Activated naive CD8-positive, alpha-beta T cell treated with anti-CD3 and anti-CD28 coated beads, Interleukin-2, amount 50 U/mL, for 16 hours (primary cell): ENCODE data around the gene AP4M1.
A peak's percentile ranks its signal among the peaks of the same experiment; 100 is the strongest.

Experiments used
- DNase-seq: peaks from one replicate; pipeline ENCODE4 v3.0.0-alpha.2; 2020; ENCODE audit warnings: low read depth, low spot score

The AP4M1 gene

GRCh38 chr7:100087055-100087750 lies 14.2 kb upstream of the AP4M1 start:
- no peak for DNase-seq

DNA sequence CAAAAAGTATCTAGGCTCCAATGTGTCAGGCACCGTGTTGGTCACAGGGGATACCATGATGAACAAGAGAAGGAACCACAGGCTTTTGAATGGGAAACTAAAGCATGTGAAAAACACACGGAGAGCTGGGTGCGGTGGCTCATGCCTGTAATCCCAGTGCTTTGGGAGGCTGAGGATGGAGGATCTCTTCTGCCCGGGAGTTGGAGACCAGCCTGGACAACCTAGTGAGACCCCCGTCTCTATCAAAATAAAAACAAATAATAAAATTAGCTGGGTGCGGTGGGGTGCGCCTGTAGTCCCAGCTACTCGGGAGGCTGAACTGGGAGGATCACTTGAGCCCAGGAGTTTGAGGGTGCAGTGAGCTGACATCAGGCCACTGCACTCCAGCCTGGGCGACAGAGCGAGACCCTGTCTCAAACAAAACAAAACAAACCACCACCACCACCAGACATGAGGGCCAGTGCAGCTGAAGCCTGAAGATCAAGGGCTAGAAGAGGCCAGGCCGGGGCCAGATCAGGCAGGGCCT lies 13.3 kb upstream of the AP4M1 start:
- DNase-seq, result no peak

GRCh38 chr7:100088621-100089457 lies 12.6 kb upstream of the AP4M1 start, which contains the start of gene COPS6:
COPS6 (plus strand) TSS chr7:100088969; CDS start chr7:100088991, 22 bp downstream.
- DNase-seq, result peak; percentile 76

GRCh38 chr7:100089458-100090196 lies 11.8 kb upstream of the AP4M1 start:
- DNase-seq, result no peak

- DNase-seq, result no peak
Measured at GRCh38 chr7:100090527-100091410, 10.7 kb upstream of the AP4M1 start.

DNA sequence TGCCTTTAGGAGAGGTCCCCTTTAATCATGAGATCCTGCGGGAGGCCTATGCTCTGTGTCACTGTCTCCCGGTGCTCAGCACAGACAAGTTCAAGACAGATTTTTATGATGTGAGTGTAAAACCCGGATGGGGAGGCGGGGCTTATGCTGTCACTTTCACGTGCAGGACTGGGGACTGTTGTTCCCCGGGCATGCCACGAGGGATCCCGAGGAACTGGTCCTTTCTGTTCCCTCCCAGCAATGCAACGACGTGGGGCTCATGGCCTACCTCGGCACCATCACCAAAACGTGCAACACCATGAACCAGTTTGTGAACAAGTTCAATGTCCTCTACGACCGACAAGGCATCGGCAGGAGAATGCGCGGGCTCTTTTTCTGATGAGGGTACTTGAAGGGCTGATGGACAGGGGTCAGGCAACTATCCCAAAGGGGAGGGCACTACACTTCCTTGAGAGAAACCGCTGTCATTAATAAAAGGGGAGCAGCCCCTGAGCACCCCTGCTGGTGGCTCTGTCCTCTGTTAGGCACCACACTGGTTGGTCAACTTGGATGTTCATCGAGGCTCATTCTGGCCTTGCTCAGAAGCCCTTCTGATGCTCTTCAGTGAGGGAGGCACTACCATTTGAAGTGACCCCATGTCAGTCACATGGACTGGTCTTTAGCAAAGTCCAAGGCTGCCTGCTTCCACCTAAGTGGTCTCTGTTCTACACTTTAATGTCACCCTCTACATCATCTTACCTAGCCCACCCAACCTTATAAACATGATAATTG lies 9.8 kb upstream of the AP4M1 start:
- DNase-seq, result no peak

GRCh38 chr7:100093054-100093453 lies 8.4 kb upstream of the AP4M1 start:
- DNase-seq, result no peak

GRCh38 chr7:100093498-100093897 lies 7.9 kb upstream of the AP4M1 start:
- DNase-seq, result no peak

- no peak for DNase-seq
Measured at GRCh38 chr7:100093925-100094486, 7.4 kb upstream of the AP4M1 start.

GRCh38 chr7:100095289-100095688 lies 6.2 kb upstream of the AP4M1 start:
- no peak for DNase-seq

DNA sequence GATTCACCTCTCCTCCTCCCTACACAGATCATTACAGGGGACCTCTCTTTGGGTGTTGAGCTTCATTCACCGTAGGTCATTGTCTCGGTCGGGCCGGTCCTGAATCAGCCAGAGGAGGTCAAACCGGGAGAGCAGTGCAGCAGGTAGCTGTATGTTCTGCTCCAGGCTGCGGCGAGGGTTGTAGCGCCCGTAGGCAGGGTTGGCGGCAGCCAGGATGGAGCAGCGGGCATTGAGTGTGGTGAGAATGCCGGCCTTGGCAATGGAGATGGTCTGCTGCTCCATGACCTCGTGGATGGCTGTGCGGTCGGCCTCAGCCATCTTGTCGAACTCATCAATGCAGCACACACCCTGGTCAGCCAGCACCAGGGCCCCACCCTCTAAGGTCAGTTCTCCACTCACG lies 5.7 kb upstream of the AP4M1 start:
- DNase-seq, result no peak

GRCh38 chr7:100098913-100099312 lies 2.5 kb upstream of the AP4M1 start:
- no peak for DNase-seq

GRCh38 chr7:100099452-100099851 lies 2.0 kb upstream of the AP4M1 start:
- no peak for DNase-seq

DNA sequence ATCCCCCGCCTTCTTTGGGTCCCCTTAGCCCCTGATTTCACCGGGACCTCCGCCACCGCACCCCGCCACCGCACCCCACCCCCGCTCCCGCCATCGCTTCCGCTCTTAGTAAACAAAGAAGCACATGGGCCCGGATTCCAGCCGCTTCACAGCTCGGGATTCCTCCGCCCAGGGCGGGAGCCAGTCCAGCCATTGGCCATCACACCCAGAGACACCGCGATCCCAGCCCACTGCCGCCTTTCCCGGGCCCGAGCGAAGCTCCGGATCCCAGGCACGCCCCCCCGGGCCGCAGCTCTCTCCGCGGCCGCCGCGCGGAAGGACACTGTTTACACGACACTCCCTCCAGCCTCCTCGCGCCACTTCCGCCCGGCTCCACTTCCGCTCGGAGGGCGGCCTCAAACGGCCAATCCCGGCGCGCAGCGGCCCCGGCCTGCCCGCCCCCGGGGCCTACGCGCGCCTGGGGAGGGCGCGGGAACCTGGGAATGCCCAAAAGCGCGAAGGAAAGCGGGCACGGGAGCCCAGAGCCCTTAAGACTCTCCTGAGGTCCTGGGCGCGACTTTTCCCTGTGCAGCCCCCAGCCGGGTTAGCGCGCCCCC lies 925 bp upstream of the AP4M1 start:
- DNase-seq, result peak; percentile 66

DNA sequence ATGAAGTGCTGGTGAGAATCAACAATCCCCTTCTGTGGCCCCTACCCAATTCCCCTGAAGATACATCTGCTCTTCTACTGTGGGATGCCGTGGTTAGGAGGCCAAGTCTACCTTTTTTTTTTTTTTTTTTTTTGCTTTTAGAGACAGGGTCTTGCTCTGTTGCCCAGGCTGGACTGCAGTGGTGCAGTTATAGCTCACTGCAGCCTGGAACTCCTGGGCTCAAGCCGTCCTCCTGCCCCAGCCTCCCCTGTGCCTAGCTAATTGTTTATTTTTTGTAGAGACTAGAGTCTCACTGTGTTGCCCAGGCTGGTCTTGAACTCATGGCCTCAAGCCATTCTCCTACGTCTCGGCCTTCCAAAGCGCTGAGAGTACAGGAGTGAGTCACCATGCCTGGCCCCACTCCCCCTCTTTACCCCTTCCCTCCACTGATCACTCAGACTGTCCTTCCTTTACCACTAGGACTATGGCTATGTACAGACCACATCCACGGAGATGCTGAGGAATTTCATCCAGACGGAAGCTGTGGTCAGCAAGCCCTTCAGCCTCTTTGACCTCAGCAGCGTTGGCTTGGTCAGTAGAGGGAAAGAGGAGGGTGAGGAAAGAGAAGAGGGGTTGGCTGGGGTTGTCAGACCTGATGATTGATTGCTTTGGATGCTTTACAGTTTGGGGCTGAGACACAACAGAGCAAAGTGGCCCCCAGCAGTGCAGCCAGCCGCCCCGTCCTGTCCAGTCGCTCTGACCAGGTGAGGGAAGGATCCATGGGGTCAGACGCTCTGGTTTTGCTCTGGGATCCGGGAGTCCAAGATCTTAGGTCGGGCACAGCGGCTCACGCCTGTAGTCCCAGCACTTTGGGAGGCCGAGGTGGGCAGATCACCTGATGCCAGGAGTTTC lies 1.8 kb downstream of the AP4M1 start:
- DNase-seq, result no peak

GRCh38 chr7:100105534-100105933 lies 4.1 kb downstream of the AP4M1 start:
- no peak for DNase-seq

GRCh38 chr7:100106633-100107032 lies 5.2 kb downstream of the AP4M1 start:
- no peak for DNase-seq

GRCh38 chr7:100107125-100107737 lies 5.8 kb downstream of the AP4M1 start:
- no peak for DNase-seq
